CD4-positive, alpha-beta T cell treated with Interleukin-21 for 1 hour (primary cell): ENCODE measurements around the gene CPED1.
"Not testable (repeated sequence)": the region's sequence is repeated elsewhere in the genome, so short reads cannot be mapped to it uniquely, and the experiment has no call there.

ENCODE experiments used
- DNase-seq: peaks from one replicate; pipeline ENCODE4 v3.0.0-alpha.2; 2020

The CPED1 gene

GRCh38 chr7:121157885-121158590, 169.5 kb downstream of the CPED1 start:
- DNase-seq, result no peak

- DNase-seq, result no peak
Measured at GRCh38 chr7:121158665-121159064, 170.2 kb downstream of the CPED1 start.

GRCh38 chr7:121159553-121159952, 171.0 kb downstream of the CPED1 start:
- no peak for DNase-seq

- DNase-seq, result no peak
Measured at GRCh38 chr7:121160150-121161008, 171.9 kb downstream of the CPED1 start.

GRCh38 chr7:121163699-121164098, 175.2 kb downstream of the CPED1 start:
- DNase-seq, result no peak

- DNase-seq, result no peak
Measured at GRCh38 chr7:121164247-121164646, 175.7 kb downstream of the CPED1 start.

- DNase-seq, result no peak
Measured at GRCh38 chr7:121166916-121167315, 178.4 kb downstream of the CPED1 start.

- no peak for DNase-seq
Measured at GRCh38 chr7:121167971-121168370, 179.5 kb downstream of the CPED1 start.

- no peak for DNase-seq
Measured at GRCh38 chr7:121169469-121169868, 181.0 kb downstream of the CPED1 start.

GRCh38 chr7:121172484-121172883, 184.0 kb downstream of the CPED1 start:
- no peak for DNase-seq

GRCh38 chr7:121175826-121176225, 187.3 kb downstream of the CPED1 start:
- no peak for DNase-seq

- DNase-seq, result no peak
Measured at GRCh38 chr7:121178452-121178851, 189.9 kb downstream of the CPED1 start.

GRCh38 chr7:121178869-121179497, 190.5 kb downstream of the CPED1 start:
- no peak for DNase-seq

- DNase-seq, result no peak
Measured at GRCh38 chr7:121180436-121181063, 192.0 kb downstream of the CPED1 start.

- no peak for DNase-seq
Measured at GRCh38 chr7:121181357-121181756, 192.8 kb downstream of the CPED1 start.

- DNase-seq, result no peak
Measured at GRCh38 chr7:121182281-121182680, 193.8 kb downstream of the CPED1 start.

- DNase-seq, result no peak
Measured at GRCh38 chr7:121182902-121183301, 194.4 kb downstream of the CPED1 start.

- DNase-seq, result not testable (repeated sequence)
Measured at GRCh38 chr7:121183883-121184282, 195.4 kb downstream of the CPED1 start.

GRCh38 chr7:121186746-121187145, 198.2 kb downstream of the CPED1 start:
- no peak for DNase-seq

- no peak for DNase-seq
Measured at GRCh38 chr7:121187222-121187621, 198.7 kb downstream of the CPED1 start.

GRCh38 chr7:121187676-121188075, 199.2 kb downstream of the CPED1 start:
- no peak for DNase-seq

- no peak for DNase-seq
Measured at GRCh38 chr7:121192834-121193233, 204.3 kb downstream of the CPED1 start.

GRCh38 chr7:121195010-121195409, 206.5 kb downstream of the CPED1 start:
- DNase-seq, result no peak
